ENCODE results near the gene VEPH1.
"Not testable (repeated sequence)": the region's sequence is repeated elsewhere in the genome, so short reads cannot be mapped to it uniquely, and the experiment has no call there.

Gene VEPH1

DNA sequence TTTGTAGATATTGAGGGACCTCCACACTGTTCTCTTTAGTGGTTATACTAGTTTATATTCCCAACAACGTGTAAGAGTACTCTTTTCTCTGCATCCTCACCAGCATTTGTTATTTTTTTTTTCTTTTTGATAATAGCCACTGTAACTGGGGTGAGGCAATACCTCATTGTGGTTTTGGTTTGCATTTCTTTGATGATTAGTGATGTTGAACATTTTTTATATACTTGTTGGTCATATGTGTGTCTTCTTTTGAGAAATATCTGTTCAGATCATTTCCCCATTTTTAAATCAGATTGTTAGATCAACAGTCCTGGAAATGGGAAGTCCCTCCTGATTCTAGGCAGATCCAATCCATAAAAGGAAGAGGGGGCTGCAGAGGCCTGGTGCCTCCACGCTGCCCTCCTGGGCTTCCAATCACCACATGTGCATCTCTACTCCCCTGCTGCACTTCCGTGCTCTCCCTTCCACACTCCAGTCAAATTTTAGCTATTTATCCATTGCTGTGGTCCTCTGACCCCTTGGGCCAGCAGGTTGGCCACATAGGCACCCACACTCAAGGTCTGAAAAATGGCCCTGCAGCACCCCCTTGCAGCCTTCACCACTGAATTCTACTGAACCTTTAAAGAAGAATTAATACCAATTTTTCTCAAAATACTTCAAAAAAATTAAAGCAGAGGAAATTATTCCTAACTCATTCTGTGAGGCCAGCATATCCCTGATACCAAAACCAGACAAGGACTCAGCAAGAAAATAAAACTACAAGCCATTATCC lies 154.7 kb downstream of the VEPH1 start:
- DNase-seq (ENCODE audit: low spot score): not testable (repeated sequence)

DNA sequence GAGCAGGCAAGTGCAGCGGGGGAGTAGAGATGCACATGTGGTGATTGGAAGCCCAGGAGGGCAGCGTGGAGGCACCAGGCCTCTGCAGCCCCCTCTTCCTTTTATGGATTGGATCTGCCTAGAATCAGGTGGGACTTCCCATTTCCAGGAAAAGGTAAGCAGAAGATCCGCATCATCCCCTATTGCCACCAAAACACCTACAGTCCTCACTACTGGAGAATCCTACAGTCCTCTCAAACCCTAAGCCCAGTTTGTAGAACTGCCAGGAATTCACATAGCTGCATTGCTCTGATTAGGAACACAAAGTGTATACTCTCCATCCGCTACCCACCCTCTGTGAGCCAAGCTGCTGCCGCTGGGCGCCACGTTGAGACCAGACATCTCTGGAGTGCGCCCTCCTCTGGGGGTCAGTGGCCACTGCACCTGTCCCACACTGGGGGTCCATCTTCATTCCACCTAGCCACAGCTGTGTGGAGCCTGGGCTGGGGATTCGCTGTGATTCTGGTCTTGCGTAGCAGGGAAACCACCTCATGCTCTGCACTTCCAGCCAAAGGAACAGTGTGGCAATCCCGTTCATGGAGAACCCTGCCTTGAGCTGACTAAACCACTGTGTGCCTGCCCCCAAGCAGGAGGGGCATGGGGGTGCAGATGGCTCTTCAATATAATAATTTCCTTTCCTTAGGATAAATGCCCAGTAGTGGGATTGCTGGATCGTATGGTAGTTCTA lies 155.5 kb downstream of the VEPH1 start:
- DNase-seq (ENCODE audit: low spot score): no peak

DNA sequence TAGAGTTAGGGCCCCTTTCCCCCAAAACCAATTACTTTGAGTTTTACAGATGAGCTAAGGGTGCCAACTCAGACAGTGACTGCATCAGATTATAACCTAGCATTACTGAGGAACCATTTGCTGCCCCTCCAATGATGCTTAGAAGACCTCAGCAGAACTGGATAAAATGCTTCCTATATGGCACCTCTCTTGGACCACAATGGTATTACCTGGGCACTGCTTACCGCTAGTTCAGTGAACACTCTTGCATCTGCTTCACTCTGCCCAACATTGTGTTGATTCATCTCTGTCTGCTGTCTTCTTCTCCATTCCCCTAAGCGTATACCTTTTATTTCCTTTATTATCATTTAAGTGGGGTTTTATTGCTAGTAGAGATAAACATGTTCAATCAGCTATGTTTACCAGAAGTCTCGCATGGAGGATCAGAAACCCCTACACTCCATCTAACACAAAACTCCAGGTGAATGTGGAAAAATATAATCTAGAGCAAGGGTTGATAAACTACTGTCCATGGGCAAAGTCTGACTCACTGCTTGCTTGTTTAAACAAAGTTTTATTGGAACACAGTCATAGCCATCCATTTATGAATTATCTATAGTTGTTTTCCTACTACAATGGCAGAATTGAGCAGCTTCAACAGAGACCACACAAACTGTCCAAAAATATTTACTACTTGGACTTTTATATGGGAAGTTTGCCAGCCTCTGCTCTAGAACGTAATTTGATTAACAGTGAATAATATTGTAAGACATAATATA lies 166.8 kb downstream of the VEPH1 start:
- DNase-seq (ENCODE audit: low spot score): no peak

DNA sequence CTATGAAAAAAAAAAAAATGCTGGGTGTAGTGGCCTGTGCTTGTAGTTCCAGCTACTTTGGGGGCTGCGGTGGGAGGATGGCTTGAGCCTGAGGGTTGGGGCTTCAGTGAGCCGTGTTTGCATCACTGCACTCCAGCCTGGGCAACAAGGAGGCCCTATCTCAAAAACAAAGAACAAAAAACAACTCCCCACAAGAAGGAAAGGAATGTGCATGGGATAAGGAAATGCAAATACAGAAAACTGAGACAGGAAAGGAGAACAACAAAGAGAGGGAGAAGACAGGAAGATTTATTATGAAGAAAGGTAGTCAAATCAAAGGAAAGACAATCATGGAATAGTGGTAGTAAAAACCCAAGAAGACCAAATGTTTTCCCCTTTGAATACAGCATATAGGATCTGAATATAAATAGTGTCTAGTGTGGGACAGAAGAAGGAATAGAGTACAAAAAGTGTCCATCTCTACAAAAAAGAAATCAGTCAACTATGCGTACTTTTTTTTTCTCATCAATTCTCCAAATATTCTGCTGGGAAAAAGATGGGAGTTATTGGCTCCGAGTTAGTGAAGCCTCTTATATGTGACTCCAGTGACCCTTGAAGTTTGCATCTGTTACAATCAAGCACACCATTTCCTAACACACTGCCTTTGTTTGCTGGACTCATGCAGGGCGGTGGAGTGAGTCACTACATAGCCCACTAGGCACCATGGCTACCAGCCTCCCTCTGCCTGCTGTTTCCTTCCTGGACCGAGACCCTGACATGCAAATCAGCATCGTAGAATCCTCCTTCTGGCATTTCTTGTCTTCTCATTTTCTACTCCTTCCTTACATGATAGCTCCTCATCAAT lies 167.8 kb downstream of the VEPH1 start:
- no peak for DNase-seq (ENCODE audit: low spot score)

DNA sequence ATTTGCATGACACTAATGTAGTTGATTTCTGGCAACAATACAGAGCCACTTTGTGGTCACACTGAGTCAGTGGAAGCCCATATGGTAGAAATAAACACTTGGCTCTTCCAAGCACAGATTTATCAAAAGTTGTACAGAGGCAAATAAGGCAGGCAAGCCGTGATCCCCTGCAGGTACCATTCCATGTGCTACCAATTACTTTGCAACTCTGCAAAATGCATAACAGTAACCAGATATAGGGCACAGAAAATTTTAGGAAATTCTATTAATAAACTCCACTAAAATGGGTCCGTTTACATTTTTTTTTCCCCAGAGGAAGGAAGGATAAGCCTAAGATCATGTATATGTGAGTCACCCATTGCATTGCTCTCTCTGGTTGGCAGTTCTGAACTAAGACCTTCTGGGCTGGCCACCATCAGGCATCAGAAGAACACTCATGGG lies 169.6 kb downstream of the VEPH1 start:
- no peak for DNase-seq (ENCODE audit: low spot score)

DNA sequence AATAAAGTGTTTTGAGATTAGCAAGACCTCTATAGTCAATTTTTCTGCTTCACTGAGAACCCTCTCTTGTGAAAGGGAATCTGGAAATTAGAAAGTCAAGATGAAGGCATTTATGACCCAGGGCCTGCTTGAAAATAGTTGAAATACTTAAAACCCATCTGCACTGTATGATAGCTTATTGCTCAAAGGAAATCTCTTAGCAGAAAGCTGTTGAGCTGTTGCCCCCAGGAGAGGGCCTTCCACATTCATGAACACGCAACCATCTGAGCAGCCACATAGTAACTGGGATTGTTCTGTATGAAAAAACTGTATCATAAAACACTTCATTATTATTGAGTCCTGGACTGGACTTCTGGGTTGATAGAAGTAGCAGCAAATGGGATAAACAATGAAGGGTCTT lies 173.0 kb downstream of the VEPH1 start:
- no peak for DNase-seq (ENCODE audit: low spot score)

DNA sequence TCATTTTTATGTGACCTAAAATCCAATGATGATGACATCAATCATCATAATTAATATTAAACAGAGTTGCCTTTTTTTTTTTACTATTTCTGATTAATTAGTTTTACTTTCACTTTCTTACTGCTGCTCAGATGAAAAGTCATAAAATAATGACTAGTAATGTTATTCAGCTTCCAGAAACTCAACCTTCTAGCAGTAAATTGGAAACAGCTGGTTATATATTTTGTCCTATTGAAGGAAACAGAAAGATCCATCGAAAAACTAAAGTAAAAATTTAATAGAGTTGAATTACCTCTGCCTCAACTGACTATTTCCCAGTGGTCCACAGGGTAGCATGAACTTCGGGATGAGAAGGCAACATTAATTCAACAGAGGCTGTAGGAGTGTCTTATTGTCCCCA lies 173.7 kb downstream of the VEPH1 start:
- DNase-seq (ENCODE audit: low spot score): no peak

DNA sequence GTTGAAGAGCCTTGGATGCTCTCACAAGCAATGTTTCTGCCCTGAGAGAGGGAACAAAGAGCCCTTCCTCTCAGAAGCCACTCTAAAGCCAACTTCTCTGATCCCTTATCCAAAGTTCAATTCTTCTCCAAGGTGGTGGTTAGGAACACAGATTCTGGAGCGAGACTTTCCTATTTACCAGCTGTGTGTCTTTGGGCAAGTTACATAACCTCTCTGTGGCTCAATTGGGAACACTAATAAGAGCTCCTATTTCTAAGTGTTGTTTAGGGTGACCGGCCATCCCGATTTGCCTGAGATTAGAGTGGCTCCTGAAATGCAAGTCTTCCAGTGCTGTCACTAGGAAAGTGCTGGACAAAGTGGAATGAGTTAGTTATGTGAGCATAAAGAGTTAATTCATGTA lies 175.4 kb downstream of the VEPH1 start:
- no peak for DNase-seq (ENCODE audit: low spot score)

DNA sequence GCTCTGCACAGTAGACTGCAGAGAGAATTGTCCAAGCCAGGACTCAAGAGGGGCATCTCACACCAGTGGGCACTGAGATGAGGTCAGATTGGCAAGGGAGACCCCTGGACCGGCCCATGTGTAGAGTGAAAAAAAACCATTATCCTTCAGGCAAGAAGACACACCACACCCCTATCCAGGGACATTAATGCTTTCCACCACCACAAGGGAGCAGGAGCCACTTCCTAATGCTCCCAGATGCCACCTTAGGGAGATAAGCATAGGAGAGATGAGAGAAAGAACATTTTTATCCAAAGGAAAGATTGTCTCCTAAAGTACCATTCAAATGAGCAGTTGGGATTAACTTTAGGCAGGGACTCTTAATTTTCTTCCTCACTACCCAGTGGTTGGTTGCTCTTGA lies 176.2 kb downstream of the VEPH1 start:
- no peak for DNase-seq (ENCODE audit: low spot score)

DNA sequence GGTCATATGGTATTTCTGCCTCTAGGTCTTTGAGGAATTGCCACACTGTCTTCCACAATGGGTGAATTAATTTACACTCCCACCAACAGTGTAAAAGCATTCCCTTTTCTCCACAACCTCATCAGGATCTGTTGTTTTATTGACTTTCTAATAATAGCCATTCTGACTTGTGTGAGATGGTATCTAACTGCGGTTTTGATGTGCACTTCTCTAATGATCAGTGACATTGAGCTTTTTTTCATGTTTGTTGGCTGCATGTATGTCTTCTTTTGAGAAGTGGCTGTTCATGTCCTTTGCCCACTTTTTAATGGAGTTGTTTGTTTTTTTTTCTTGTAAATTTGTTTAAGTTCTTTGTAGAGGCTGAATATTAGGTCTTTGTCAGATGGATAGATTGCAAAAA lies 178.3 kb downstream of the VEPH1 start:
- not testable (repeated sequence) for DNase-seq (ENCODE audit: low spot score)

DNA sequence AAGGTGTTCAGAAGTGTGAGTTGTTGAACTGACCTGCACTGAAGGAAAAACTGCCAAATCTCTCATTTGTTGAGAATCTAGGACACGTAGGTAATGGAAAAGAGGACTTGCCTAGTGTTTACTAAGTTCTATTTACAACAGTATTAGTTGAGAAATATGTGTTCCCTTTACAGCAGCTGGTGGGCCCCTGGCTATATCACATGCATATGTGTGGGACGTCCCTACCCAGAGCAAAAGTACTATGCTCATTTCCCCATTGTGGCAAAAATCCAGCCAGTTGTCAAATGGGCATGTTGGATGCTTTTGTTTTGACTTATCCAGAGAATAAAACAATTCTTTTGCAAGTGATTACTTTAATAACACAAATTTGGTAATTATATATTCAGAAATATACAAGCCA lies 179.9 kb downstream of the VEPH1 start:
- DNase-seq (ENCODE audit: low spot score): no peak

DNA sequence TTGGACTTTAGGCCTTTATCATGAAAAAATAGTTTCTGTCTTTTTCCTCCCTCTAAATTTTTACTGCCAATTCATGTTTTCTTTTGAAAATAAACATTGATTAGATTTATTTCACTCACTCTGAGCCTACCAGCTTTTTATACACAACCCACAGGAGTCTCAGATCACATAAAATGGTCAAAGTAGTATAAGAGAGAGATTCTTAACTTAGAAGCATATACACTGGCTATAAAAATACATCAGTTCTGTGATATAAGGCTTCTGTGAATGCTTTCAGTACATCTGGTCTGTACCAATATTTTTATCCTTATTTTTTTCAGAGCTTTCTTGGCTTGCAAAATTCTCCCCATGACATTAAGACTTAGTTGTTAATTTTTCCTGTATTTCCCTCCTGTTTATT lies 183.5 kb downstream of the VEPH1 start:
- DNase-seq (ENCODE audit: low spot score): no peak

DNA sequence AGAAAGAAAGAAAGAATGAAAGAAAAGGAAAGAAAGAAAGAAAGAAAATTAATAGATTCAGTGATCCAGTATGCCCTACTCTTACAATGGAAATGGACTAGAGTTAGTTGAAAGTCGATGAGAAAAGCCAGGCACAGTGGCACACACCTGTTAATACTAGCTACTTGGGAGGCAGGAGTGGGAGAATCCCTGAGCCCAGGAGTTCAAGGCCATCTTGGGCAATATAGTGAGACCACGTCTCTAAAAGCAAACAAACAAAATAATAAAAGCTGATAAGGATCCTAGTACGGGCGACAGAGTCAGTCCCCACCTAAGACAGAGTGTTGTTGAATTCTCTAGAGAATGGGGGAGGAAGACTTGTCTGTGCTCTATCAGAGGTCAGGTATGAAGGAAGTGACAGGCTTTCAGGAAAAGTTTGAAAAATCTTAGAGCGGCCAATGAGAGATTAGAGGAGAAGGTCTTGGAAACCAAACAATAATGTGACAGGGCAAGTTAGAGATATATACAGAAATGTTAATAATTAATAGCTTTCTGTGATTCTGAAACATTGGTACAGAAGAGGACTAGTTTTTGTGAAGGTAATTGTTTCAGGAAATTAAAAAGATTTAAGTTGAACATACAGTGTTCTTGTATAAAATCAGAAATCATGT lies 184.5 kb downstream of the VEPH1 start:
- no peak for DNase-seq (ENCODE audit: low spot score)

DNA sequence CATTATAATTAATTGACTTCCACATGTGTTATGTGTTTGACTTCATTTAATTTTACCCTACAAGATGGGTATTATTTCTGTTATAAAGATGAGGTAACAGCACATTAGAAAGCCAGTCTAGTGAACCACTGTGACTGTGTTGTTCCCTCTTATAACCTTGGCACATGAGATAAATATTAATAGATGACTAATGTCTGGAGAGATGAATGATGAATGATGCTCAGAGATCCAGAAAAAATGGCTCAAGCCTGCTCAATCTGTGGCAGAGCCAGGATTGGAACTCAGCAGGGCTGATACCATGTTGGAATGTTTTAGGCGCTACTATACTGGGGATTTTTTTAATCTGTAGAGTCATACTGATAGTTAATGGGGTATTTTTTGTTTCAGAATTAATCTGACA lies 185.3 kb downstream of the VEPH1 start:
- DNase-seq (ENCODE audit: low spot score): no peak

DNA sequence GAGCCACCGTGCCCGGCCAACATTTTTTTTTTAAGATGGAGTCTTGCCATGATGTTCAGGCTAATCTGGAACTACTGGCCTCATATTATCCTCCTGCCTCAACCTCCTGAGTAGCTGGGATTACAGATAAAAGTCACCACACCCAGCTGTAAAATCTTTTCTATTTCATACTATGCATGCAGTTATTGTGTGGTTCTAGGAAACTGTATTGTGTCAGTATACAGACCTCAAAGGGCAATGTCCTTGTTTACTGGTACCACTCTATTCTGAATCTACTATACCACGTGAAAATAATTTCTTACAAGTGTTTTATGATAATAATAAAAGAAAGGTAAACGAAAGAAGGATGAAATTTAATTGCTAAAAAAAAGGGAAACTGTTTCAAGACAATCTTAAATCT lies 190.0 kb downstream of the VEPH1 start:
- no peak for DNase-seq (ENCODE audit: low spot score)

DNA sequence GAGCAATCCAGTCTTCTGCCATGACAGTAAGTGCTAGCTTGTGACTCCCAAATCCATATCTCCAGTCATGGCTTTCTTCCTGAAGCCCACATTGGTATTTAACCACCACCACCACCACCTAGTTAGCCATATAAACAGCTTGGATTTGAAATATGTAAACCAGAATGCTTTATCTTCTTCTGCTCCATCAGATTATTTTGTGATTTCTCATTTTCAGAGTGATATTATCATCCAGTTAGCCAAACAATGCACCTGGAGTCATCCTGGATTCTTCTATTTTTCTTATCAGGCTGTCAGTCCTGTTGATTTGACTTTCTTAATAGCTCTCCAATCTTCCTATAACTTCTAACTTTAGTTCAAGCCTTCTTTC lies 190.9 kb downstream of the VEPH1 start:
- no peak for DNase-seq (ENCODE audit: low spot score)

DNA sequence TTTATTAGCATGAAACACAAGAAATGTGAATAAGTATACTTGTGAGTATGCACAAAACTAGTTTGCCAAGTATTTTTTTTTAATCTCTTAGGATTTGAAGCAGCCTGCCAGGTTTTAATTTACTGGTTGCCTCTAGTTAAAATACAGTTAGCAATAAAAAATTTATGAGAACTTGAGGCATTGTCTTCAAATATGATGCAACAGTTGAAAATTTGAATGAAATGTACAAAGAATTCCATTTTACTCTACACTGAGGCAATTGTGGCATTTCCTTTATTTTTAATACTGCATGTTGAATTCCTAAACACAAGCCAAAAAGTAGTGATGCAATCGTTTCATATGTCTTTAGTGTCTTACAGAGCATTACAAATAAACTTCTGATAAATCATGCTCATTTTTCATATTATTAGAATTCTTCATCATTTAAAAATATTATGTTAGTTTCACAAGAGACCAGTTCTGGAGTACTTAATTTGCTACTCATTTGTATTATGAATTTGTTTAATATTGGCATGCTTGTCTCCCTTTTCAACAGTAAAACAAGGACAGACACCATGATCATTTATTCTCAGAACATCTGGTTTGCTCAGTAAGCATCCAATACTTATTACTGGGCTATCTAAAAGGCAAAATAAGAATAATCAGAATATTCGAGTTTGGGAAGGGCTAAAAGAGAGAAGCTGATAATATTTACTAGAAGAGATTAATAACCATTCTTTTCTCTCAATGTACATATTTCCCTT lies 191.4 kb downstream of the VEPH1 start:
- no peak for DNase-seq (ENCODE audit: low spot score)

DNA sequence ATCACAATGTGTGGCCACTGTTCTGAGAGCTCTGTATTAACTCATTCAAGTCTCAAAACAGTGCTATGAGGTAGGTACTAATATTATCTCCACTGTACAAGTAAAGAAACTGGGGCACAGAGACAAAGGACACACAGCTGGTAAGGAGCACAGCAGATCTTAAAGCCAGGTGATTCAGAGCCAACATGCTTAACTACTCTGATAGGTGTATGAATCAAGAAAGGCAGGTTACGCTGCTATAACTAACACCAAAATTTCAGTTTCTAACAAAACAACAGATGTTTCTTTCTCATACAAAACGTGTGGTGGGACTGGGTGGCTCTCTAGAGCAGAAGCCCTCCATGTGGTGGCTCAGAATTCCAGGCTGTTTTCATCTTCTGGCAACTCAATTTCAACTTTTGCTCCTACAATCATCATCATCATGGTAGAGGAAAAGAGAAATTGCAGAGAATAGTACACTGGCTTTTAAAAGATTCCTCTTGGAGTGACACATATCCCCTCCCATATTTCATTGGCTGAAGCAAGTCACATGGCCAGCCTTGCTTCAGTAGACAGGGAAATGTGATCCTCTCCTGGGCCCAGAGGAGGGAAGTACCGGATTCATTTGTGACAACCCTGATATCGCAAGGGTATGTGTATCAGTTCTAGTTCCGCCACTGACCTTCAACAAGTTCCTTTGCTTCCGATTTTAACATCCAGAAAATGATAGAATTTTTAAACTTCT lies 192.7 kb downstream of the VEPH1 start:
- no peak for DNase-seq (ENCODE audit: low spot score)

DNA sequence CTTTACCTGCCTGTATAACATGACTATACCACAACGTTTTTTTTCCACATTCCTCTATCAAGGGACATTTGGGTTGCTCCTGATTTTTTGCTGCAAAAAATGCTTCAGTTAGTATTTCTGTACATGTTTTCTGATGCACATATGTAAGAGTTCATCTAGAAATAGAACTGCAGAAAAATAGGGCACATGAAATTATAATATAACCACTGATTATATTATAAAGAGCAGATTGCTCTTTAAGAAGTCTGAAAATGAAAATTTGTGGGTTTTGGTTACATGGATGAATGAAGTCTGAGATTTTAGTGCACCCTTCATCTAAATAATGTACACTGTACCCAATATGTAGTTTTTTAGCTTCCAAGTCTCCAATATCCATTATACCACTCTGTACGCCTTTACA lies 196.7 kb downstream of the VEPH1 start:
- no peak for DNase-seq (ENCODE audit: low spot score)

DNA sequence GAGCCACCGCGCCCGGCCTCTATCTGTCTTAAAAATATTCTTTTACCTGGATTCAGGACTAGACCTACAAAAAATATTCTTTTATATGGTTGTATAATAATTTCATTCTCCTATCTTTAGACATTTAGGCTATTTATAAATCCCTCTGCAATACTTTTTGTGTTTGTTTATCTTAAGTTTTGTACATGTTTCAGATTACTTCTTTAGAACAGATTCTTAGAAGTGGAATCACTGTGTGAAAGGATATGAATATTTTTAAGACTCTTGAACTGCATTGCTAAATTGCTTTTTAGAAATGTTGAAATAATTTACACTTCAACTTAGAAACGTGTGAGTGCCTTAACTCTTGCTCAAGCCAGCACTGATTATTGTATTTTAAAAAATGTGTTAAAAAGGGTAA lies 197.8 kb downstream of the VEPH1 start:
- DNase-seq (ENCODE audit: low spot score): no peak
